ENCODE measurements around the gene CRHR2. TPM values are rescaled to one million over a fixed set of nuclear protein-coding genes. Genes with fewer than 3 reads are reported as not detected.

CRHR2 gene
- total and polyA plus RNA-seq, 2 of the 13 experiments (the other 11 are each of a cell fraction or from before 2014, with no cell fraction given) = not detected

DNA sequence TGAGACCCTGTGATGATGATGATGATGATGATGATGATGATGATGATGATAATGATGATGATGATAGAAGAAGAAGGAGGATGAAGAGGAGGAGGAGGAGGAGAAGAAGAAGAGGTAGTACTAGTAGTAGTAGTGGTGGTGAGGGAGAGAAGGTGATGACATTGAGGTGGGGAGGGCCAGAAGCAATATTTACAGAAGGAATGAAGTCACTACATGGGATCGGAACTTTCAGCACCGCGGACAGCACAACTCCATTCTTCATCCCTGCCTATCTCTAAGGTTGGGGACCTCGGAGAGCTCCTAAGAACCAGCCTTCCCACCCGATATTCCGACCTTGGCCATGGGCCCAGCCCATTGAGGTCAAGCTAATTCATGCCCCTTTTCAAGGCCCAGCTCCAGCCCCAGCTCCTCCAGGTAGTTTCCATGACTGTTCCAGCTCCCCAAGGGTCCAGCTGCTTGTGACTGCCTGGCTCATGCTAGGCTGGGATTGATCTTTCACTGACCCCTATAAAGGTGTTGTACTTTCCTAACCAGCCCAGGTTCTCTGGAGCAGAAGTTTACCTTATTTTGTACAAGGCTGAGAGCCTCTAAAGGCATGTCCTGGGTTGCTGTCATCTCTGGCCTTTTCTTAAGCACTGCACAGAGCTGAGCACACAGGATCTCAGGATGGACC lies 10.3 kb downstream of the CRHR2 start (continued):
- TF ChIP-seq, protein P1, sequence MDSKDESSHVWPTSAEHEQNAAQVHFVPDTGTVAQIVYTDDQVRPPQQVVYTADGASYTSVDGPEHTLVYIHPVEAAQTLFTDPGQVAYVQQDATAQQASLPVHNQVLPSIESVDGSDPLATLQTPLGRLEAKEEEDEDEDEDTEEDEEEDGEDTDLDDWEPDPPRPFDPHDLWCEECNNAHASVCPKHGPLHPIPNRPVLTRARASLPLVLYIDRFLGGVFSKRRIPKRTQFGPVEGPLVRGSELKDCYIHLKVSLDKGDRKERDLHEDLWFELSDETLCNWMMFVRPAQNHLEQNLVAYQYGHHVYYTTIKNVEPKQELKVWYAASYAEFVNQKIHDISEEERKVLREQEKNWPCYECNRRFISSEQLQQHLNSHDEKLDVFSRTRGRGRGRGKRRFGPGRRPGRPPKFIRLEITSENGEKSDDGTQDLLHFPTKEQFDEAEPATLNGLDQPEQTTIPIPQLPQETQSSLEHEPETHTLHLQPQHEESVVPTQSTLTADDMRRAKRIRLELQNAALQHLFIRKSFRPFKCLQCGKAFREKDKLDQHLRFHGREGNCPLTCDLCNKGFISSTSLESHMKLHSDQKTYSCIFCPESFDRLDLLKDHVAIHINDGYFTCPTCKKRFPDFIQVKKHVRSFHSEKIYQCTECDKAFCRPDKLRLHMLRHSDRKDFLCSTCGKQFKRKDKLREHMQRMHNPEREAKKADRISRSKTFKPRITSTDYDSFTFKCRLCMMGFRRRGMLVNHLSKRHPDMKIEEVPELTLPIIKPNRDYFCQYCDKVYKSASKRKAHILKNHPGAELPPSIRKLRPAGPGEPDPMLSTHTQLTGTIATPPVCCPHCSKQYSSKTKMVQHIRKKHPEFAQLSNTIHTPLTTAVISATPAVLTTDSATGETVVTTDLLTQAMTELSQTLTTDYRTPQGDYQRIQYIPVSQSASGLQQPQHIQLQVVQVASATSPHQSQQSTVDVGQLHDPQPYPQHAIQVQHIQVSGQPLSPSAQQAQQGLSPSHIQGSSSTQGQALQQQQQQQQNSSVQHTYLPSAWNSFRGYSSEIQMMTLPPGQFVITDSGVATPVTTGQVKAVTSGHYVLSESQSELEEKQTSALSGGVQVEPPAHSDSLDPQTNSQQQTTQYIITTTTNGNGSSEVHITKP (CRISPR knock-in tag; IDR thresholded peaks at IDR 0.05; ENCODE audit: low read depth) = peak; percentile 73; the same call in 1 of the 2 replicates
- TF ChIP-seq IKZF4 (CRISPR knock-in tag; IDR thresholded peaks at IDR 0.05; ENCODE audit: borderline replicate concordance, low read depth, not compliant biosample characterization) = peak; percentile 64
- 0 out of 2 replicates have a peak, but pooled peaks have one; percentile 75 for TF ChIP-seq ISX (CRISPR knock-in tag; conservative IDR thresholded peaks at IDR 0.05)
- TF ChIP-seq, protein P2, sequence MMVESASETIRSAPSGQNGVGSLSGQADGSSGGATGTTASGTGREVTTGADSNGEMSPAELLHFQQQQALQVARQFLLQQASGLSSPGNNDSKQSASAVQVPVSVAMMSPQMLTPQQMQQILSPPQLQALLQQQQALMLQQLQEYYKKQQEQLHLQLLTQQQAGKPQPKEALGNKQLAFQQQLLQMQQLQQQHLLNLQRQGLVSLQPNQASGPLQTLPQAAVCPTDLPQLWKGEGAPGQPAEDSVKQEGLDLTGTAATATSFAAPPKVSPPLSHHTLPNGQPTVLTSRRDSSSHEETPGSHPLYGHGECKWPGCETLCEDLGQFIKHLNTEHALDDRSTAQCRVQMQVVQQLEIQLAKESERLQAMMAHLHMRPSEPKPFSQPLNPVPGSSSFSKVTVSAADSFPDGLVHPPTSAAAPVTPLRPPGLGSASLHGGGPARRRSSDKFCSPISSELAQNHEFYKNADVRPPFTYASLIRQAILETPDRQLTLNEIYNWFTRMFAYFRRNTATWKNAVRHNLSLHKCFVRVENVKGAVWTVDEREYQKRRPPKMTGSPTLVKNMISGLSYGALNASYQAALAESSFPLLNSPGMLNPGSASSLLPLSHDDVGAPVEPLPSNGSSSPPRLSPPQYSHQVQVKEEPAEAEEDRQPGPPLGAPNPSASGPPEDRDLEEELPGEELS (CRISPR knock-in tag; IDR thresholded peaks at IDR 0.05) = no peak
- peak; percentile 50; the same call in 1 of the 2 replicates for TF ChIP-seq ZNF546 (CRISPR knock-in tag; conservative IDR thresholded peaks at IDR 0.05)
- no peak for TF ChIP-seq AGO2 (optimal IDR thresholded peaks at IDR 0.05; ENCODE audit: low read depth, low read length)
- no peak for TF ChIP-seq JUND (CRISPR knock-in tag; IDR thresholded peaks at IDR 0.05)
- TF ChIP-seq ZNF333 (CRISPR knock-in tag; IDR thresholded peaks at IDR 0.05; ENCODE audit: borderline replicate concordance) = peak; percentile 54; the same call in 1 of the 2 replicates
- TF ChIP-seq, protein P3, sequence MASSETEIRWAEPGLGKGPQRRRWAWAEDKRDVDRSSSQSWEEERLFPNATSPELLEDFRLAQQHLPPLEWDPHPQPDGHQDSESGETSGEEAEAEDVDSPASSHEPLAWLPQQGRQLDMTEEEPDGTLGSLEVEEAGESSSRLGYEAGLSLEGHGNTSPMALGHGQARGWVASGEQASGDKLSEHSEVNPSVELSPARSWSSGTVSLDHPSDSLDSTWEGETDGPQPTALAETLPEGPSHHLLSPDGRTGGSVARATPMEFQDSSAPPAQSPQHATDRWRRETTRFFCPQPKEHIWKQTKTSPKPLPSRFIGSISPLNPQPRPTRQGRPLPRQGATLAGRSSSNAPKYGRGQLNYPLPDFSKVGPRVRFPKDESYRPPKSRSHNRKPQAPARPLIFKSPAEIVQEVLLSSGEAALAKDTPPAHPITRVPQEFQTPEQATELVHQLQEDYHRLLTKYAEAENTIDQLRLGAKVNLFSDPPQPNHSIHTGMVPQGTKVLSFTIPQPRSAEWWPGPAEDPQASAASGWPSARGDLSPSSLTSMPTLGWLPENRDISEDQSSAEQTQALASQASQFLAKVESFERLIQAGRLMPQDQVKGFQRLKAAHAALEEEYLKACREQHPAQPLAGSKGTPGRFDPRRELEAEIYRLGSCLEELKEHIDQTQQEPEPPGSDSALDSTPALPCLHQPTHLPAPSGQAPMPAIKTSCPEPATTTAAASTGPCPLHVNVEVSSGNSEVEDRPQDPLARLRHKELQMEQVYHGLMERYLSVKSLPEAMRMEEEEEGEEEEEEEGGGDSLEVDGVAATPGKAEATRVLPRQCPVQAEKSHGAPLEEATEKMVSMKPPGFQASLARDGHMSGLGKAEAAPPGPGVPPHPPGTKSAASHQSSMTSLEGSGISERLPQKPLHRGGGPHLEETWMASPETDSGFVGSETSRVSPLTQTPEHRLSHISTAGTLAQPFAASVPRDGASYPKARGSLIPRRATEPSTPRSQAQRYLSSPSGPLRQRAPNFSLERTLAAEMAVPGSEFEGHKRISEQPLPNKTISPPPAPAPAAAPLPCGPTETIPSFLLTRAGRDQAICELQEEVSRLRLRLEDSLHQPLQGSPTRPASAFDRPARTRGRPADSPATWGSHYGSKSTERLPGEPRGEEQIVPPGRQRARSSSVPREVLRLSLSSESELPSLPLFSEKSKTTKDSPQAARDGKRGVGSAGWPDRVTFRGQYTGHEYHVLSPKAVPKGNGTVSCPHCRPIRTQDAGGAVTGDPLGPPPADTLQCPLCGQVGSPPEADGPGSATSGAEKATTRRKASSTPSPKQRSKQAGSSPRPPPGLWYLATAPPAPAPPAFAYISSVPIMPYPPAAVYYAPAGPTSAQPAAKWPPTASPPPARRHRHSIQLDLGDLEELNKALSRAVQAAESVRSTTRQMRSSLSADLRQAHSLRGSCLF (CRISPR knock-in tag; IDR thresholded peaks at IDR 0.05; ENCODE audit: borderline replicate concordance) = no peak
- TF ChIP-seq ZNF776 (CRISPR knock-in tag; IDR thresholded peaks at IDR 0.05) = 0 out of 2 replicates have a peak, but pooled peaks have one; percentile 40
- peak; percentile 54; the same call in 1 of the 2 replicates for TF ChIP-seq ETV5 (CRISPR knock-in tag; IDR thresholded peaks at IDR 0.05; ENCODE audit: borderline replicate concordance)
- TF ChIP-seq SMARCE1 (IDR thresholded peaks at IDR 0.05; ENCODE audit: borderline replicate concordance) = no peak
- TF ChIP-seq GABPB1 (CRISPR knock-in tag; IDR thresholded peaks at IDR 0.05) = peak; percentile 24; the same call in 1 of the 2 replicates
- TF ChIP-seq ZNF543 (CRISPR knock-in tag; IDR thresholded peaks at IDR 0.05) = peak; percentile 58; the same call in 1 of the 2 replicates
- peak; percentile 68; the same call in 1 of the 2 replicates for TF ChIP-seq ZNF329 (CRISPR knock-in tag; IDR thresholded peaks at IDR 0.05; ENCODE audit: low read depth)
- TF ChIP-seq SIX4 (CRISPR knock-in tag; IDR thresholded peaks at IDR 0.05) = peak; percentile 82
- TF ChIP-seq HNRNPUL1 (IDR thresholded peaks at IDR 0.05; ENCODE audit: low read depth, low read length) = no peak
- TF ChIP-seq SAP130 (CRISPR knock-in tag; IDR thresholded peaks at IDR 0.05; ENCODE audit: low read depth) = peak; percentile 87
